ENCODE measurements around the gene RESP18.
"Not testable (repeated sequence)": the region's sequence is repeated elsewhere in the genome, so short reads cannot be mapped to it uniquely, and the experiment has no call there.

Gene RESP18

DNA sequence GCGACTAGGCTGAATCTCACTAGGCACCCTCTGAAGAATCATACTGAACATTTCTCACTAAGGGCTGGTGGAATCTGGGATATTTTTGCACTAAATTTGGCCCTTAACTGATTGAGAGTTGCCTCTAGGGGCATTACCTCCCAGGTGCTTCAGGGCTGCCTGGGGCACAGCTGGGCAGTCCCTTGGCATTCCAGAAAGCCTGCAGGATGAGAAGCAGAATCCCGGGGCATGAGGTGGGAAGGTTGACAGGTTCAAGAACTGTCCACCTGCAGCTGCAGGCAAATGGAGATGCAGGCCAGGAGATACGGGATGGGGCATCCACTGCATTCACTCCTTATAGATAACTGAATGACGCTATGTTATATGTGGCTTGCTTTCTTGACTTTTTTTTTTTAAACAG is 7.4 kb downstream of the RESP18 start:
- DNase-seq: no peak

DNA sequence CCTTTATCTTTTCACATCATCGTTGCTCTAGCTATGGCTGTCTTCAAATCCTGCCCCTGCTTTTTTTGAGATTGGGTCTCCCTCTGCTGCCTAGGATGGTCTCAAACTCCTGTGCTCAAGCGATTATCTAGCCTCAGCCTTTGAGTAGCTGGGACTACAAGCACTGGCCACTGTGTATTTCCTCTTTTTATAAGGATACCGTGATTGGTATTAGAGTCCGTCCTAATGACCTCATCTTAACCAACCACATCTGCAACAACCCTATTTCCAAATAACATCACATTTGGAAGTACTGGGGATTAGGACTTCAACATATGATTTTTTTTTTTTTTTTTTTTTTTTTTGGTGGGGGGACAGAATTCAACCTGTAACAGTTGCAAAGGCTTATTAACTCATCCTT is 9.1 kb downstream of the RESP18 start:
- no peak for DNase-seq

DNA sequence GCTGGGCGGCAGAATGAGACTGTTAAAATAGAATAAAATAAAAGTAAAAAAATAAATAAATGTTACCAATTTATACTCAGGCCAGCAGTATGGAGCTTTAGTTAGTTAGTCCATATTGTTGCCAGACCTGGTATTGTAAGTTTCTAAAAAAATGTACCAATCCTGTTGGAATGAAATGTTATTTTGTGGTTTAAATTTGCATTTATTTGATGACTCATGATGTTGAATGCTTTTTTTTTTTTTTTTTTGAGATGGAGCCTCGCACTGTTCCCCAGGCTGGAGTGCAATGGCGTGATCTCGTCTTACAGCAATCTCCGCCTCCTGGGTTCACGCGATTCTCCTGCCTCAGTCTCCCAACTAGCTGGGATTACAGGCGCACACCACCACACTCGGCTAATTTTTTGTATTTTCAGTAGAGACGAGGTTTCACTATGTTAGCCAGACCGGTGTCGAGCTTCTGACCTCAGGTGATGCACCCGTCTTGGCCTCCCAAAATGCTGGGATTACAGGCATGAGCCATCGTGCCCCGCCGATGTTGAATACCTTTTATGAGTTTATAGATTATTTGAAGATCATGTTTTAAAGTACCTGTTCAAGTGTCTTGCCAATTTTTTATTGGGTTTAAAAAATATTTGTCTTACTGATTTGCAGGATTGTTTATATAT is 17.6 kb downstream of the RESP18 start:
- no peak for DNase-seq

DNA sequence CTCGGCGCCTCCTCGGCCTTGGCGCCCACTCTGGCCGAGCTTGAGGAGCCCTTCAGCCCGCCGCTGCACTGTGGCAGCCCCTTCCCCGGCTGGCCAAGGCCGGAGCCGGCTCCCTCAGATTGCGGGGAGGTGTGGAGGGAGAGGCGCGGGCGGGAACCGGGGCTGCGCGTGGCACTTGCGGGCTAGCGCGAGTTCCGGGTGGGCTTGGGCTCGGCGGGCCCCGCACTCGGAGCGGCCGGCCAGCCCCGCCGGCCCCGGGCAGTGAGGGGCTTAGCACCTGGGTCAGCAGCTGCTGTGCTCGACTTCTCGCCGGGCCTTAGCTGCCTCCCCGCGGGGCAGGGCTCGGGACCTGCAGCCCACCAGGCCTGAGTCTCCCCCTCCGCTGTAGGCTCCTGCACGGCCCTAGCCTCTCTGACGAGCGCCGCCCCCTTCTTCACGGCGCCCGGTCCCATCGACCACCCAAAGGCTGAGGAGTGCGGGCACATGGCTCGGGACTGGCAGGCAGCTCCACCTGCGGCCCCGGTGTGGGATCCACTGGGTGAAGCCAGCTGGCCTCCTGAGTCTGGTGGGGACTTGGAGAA is 19.8 kb downstream of the RESP18 start:
- DNase-seq: not testable (repeated sequence)

DNA sequence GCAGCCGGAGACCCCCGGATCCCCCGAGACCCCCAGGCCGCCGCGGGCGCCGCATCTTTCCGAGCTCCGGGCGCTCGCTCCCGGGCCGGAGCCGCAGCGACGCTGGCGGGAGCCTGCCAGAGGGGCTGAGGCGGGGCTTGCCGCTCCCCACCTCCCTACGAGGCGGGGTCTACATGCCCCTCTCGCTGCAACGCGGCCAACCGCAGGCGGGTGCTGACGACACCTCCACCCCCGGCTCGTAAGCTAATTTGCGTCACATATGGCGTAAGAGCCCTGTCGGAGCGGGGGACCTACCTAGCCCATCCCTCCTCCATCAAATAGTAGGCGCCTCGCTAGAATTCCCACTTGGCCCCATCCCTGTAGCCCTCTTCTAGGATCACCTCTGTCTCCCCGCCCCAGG is 23.3 kb downstream of the RESP18 start, which contains the start of gene PTPRN:
PTPRN (minus strand) TSS at position 124 of the 400 bp plus-strand sequence; CDS start at position 55, 69 bp downstream.
- peak; percentile 85 for DNase-seq

DNA sequence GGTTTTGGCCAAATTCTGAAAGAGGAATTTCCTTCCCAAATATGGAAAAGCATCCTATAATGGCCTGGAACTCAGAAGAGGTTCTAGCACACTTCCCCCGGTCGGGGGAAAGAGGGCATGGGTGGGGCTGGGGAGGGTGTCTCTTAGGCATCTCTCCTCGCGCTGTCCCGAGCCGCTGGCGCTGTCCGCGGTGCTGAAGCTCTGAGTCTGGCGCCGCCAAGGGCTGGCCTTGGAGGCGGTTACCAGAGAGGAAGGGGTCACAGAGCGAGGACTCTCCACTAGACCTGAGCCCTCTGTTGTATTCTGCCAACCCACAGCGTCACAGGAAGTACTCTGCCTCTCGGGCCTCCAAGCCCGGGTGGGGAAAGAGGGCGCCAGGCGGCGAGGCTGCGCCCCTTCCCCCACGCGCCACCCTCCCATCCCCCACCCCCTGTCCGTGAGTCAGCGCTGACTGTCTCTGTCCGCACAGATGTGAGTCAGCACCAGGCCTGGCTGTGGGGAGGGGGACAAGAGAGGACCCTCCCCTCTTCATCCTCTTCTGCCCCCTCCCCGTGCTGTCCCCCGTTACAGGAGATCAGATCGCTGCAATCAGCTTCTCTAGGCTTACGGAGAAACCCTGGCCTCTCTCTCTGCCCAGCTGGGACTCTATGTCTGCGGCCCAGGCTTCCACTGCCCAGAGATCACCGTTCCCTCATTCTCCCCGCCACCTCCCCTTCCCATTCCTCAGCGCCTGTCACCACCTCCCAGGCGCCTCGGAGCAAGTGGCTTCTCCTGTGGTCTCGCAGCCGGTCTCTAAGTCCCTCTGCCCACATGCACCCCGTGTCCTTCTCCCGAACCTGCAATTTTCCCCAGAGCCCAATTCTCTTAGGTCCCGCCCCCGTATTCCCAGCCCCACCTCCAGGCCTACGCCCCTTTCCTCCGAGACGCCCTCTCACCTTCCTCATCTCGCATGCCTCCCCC is 24.1 kb downstream of the RESP18 start:
- peak; percentile 53 for DNase-seq

DNA sequence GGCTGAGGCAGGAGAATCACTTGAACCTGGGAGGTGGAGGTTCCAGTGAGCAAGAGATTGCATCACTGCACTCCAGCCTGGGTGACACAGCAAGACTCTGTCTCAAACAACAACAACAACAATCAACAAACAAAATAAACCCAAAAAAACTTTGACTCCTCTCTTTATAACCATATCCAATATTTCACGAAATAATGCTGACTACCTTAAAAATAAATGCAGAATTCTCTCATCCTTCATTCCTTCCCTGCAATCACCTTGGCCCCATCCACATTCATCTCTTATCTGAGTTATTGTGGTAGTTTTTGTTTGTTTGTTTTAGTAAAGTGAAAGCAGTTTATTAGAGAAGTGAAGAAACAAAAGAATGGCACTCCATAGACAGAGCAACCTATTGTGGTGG is 26.5 kb downstream of the RESP18 start:
- DNase-seq: no peak

DNA sequence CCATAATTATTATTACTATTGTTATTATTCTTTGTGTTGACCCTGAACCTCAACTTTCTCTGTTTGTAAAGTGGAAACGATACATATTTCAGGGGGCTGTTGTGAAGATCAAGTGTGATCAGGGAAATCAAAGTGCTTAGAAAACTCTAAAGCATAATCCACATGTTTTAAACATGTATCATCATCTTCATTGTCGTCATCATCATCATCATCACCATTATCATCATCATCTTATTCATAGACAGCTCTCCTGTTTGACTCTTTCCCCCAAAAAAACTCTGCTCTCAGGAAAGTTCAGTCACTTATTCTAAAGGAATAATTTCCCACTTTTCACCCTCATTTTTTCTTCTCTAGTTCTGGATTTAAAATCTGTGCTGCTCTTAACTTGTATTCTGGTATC is 28.3 kb downstream of the RESP18 start:
- DNase-seq: no peak

DNA sequence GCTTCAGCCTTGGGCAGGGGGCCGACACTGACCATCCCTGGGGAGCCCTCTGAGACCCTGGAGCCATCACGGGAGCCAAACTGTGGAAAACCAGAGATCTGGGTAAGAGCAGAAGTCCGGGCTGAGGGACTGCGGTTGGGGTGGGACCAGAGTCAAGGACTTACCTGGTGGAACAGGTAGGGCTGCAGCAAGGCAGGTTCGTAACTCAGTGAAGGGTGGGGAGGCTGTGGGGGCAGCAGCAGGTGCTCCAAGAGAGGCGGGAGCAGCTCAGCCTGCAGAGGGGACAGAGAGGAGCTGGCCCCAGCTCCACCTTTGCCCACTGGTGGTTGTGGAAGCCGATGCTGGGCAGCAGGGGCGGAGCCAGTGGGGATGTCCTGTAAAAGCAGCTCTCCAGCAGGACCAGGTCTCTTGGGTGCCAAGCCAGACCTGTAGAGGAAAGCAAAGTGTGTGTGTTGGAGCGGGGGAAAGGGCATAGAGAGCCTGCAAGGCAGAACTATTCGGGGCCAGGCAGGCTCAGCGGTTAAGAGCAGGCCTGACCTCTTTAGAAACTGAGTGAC is 30.1 kb downstream of the RESP18 start:
- no peak for DNase-seq

DNA sequence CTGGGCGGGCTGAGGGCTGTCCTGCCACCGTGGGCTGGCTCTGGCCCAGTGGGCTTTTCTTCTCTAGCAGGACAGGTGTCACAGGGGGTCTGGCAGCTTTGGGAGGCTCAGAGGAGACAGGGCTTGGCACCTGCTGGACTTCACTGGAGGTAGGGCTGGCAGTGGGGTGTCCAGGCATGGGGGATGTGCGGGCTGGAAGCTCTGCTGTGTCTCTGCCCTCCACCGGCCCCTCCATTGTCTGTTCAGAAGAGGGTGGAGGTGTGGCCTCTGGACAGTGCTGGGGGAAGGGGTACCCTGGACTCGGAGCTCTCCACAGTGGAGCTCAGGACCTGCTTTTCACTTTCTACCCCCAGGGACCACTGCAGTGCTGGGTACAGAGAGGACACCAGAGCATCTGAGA is 32.5 kb downstream of the RESP18 start:
- DNase-seq: no peak

DNA sequence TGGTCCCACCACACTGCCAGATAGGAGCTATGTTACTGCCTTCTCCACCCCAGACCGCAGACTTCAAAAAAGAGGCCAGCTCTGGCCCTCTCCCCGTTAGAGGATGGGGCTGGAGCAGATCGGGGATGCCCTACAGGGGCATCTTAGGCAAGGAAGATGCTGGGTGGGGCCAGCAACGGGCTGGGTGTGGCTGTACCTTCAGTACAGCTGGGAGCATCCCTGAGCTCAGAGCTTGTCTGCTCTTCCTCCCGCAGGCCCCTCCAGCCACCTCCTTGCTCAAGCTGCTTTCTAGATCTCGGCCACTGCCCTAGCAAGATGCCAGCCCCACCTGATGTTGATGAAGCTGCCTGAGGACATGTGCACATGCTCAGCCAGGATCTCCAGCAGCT is 33.2 kb downstream of the RESP18 start:
- DNase-seq: no peak

DNA sequence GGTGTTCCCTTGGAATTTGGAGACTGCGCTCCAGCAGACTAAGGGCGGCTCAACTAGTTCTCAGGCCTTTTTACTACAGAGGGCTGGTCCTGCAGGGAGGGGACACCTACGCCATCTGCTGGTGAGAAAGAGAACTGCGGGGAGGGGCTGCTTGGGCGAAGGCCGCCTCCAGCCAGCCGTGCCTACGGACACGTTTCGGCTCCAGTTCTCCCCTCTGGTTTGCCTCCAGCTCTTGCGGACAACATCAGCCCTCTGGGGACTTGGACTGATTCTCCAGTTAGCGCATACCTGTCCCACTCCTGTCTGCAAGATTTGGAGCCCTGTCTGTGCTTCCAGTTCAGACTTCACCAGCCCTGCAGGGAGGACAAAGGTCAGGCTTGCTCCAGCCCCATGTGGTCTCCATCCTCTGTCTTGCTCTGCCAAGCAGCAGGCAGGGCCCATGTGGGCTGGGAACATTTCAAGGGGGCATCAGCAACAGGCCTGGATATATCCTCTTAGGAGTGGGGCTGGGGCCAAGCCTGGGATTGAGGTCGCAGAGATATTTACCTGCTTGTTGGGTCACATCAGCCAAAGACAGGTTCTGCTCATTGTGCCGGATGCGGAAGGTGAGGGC is 33.7 kb downstream of the RESP18 start:
- DNase-seq: peak; percentile 70

DNA sequence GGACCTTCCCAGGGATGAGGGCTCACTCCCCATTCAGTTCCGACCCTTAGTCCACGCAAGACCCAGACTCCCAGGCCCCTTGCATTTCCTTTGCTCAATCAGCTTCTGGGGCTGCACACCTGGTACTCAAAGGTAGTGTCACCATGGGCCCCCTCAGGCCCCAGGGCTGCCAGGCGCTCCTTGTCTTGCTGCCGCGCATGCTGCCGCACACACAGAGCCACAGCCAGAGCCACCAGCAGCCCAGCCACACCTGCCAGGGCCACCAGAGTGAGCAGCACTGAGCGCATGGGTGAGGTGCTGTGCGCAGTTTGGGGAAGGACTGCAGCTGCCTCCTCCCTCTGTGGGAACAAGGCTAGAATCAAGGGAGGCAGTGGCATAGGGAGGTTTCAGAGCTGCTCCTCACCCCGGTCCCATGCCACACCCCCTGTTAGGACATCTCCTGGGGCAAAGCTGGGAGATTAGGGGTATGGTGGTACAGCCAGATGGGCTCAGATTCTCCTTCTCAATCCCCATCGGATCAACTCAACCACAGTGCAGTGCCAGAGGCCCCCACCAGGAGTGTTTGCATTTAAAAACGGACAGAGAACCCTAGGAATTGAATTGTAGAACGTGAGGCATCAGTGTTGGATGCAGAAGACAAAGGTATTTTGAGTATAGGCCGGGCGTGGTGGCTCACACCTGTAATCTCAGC is 34.6 kb downstream of the RESP18 start:
- no peak for DNase-seq

DNA sequence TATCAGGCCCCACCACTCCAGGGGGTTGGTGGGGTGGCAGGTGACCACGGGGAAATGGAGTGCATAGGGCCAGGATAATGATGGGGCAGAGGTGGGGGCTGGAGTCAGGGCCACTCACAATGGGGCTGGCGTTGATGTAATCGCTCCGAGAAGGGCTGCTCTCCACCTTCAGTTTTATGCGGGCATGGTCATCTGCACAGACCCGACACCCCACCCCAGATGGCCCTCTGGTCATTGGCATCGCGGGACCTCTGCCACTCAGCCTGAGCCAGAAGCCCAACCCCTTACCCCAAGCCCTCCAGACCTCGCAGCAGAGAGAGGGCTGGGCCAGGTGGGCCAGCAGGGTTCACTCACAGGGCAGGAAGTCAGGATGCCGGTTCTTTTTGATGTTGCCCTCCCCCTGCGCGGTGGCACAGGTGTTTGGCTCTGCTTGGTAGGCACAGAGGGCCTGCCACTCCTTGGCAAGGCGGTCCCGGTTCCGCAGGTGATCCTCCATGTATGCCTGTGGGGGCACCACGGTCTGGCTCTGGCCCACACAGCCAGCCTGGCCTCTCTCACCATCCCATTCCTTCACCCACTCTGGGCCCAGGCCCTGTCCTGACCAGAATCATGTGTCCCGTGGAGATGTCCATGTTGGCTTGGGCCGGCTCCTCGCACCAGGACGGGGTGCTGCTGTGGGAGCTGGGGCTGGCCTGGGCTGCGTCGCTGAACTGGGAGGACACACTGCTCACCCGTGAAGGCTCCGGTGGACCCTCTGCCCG is 35.7 kb downstream of the RESP18 start:
- DNase-seq: no peak

DNA sequence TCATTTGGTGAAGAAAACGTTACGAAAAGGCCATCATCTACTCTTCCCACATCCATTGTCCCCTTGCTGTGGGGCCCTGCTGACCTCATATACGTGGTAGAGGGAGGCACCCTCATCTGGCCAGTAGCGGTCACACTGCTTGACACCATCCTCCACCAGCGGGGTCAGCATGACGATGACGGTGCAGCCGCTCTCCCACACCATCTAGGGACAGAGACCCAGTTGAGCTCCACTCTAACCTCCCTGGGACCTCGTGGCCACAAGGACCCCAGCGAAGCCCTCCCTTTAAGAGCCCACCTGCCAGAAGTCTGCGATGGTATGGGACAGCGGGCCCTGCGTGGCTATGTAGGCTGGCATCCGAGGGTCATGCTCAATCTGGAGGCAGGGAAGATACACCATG is 36.4 kb downstream of the RESP18 start:
- no peak for DNase-seq

DNA sequence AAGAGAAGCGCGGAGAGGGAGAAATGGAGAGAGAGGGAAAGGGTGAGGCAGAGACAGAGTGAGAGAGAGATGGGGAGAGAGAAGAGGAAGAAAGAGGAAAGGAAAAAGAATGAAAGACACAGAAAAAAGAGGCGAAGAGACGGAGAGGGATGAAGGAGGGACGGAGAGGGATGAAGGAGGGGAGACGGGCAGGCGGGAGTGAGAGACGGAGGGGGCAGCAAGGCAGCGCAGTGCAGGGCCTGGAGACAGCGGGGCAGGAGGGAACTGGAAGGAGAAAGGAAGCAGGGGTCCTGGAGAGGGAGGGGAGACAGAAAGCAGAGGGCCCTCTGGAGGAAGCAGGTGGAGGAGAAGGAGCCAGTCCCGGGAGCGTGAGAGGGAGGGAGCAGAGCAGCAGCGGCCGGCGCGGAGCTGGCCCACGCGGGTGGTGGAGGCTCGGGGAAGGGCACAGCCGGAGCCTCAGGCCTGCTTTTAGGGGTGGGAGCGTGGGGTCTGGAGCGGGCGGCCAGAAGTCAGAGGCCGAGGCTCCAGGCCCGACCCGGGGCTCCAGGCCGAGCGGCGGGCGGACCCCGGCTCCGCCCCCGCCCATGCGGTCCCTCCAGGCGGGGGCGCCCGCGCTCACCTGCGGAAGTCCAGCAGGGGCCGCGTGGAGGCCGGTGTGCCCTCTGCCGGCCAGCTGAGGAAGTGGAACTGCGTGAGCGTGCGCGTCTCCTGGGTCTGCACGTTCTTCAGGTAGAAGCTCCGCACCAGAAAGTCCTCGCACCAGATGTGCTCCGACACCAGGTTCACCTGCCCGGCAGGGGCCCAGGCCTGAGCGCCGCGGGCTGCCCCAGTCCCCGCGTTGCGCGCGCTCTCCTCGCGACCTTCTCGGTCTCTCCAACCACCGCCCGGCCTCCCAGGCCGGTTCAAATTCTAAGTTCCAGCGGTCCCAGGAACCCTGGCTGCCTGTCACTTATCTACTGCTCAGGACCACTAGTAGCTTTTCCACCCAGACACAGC is 37.9 kb downstream of the RESP18 start:
- DNase-seq: no peak

DNA sequence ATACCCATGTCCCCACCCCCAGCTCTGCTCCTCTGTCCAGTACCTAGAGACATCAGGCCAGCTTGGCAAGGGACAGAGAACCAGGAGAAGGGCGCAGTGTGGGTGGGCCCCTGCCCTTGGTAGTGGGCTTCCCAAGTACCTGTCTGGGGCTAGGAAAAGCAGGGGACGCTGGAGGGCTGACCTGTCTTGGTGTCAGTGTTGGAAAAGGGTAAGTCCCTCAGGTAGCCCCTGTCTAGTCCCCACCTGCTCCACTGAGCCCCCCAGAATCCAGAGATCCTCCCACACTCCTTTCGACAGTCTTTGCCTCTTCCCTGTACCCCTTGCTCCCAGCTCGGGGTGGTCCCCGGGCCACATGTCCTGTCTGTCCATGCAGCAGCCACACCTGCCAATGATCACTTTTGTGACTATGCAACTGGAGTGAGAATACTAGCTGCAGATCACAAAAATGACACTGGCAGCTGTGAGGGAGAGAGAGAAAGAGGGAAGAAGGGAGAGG is 38.8 kb downstream of the RESP18 start:
- no peak for DNase-seq

DNA sequence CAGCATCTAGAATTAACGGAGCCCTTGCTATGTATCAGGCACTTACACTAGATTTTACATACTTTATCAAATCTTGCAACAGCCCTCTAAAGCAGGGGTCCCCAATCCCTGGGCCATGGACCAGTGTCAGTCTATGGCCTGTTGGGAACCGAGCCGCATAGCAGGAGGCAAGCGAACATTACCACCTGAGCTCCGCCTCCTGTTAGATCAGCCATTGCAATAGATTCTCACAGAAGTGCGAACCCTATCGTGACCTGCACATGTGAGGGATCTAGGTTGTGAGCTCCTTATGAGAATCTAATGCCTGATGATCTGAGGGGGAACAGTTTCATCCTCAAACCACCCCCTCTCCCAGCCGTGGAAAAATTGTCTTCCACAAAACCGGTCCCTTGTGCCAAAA is 39.9 kb downstream of the RESP18 start:
- no peak for DNase-seq

DNA sequence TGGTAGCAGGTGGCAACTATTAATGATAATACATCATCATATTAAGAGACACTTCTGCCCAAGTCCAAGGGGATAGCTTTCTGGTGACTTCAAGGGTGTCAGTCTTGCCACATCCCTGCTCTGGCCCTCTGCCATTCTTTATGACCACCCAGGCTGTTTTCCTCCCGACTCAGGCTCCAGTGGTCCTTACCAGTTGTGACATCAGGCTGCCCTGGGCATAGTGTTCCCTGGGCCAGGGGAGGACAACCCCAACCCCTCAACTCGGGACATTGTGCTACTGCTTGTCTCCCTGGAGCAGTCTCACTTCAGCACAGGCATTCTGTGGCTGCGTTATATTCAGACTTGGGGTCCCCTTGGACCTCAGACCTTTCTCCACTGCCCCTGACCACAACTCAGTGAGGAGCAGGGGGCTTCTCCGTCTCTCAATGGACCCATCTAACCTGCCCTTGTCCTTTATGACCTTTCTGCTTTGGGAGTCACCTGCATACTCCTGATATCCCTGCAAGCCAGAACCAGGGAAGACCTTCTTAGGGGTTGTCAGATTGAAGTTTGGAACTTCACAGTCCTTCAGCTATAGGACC is 40.5 kb downstream of the RESP18 start:
- no peak for DNase-seq

DNA sequence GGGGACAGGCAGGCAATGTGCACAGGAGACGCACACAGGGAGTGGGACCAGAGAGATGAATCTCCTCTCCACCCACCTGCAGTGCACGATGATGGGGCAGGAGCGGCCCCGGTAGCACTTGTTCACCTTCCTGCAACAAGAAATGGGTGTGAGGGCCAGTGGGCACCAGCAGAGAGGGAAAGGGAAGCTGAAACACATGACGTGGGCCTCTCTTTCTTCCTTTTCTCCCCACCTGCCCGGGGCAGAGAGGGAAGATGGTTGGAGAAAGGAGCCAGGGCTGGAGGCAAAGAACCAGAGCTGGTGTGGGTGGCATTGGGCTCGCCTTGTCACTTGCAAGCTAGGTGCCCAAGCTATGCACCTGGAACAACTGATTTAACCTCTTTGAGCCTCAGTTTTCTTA is 41.1 kb downstream of the RESP18 start:
- DNase-seq: no peak

Measured in NCI-H2227 treated with DMSO at 0.1 percent for 48 hours (cell line).